Muscle of leg (tissue), 11 donors: ENCODE measurements around the gene TNS4. TPM values are rescaled to one million over a fixed set of nuclear protein-coding genes. Genes with fewer than 3 reads are reported as not detected.
A peak's percentile ranks its signal among the peaks of the same experiment; 100 is the strongest.

ENCODE experiments used
- DNase-seq: peaks from one replicate; pipeline ENCODE4 v3.0.0; 2013
- H3K27ac ChIP-seq: one replicate; pipeline ENCODE4 v1.5.1; 2013; ENCODE audit warnings: mild to moderate bottlenecking, low read length, control low read depth
- H3K27me3 ChIP-seq: one replicate; pipeline ENCODE4 v1.6.1; 2013; ENCODE audit warnings: low read length; ENCODE audit not compliant: control insufficient read depth, insufficient read depth
- H3K36me3 ChIP-seq: one replicate; pipeline ENCODE4 v1.6.1; 2013; ENCODE audit warnings: low read length; ENCODE audit not compliant: control insufficient read depth, insufficient read depth
- H3K4me1 ChIP-seq: one replicate; pipeline ENCODE4 v1.6.1; 2013; ENCODE audit warnings: low read length; ENCODE audit not compliant: control insufficient read depth, insufficient read depth
- H3K4me3 ChIP-seq: one replicate; pipeline ENCODE4 v1.5.1; 2013; ENCODE audit warnings: low read length, control low read depth
- H3K9me3 ChIP-seq: replicated peaks from 2 replicates; pipeline ENCODE4 v1.6.1; 2013; ENCODE audit warnings: low read depth, low read length; ENCODE audit not compliant: control insufficient read depth
- WGBS: methylation state at CpG from one replicate; pipeline ENCODE4 v1.1.5; 2013; ENCODE audit warnings: missing lambda C conversion rate; ENCODE audit not compliant: insufficient coverage; 5-methylcytosine and 5-hydroxymethylcytosine counted together
- polyA plus RNA-seq, 8 donors: library from polyadenylated mRNA; unstranded; fragments of 120-200 nt; gene quantifications; one replicate each; pipeline versions ENCODE4 v1.2.1 to v1.2.3, GENCODE V29; 2013; ENCODE audit warnings: inconsistent platforms in 1 of 8, low replicate concordance in 1 of 8; ENCODE audit not compliant: insufficient read length in 8 of 8, insufficient read depth in 1 of 8
- total RNA-seq: library from RNA; stranded (reverse); fragments of 120-200 nt; gene quantifications from one replicate; pipeline ENCODE4 v1.2.4, GENCODE V29; 2013

Gene TNS4
- total and polyA plus RNA-seq, 9 donors, result 0.05 to 1.6 (median 0.16) TPM; not detected in 4

DNA sequence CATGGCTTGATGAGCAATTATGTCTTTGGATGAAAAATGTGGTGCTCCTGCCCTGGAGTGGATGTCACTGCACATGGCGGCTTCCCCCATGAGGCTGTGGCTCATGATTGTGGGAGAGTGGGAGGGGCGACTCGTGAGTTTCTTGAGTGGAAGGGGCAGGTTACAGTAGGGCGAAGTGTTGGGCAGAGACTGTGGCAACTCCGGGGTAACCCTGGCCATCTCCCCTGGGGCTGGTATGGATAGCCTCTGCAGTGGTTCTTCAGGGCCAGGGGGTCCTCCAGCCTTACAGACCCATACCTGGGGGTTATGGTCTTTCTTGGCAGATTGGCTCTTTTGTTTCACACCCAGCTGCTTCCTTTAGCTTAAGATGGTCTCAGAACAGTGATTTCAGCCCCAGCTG lies 1.3 kb upstream of the TNS4 start:
- Histone ChIP-seq H3K9me3 (peaks cover 4% of the 10 kb centered on the region), H3K27me3 (peaks cover 3% of the 10 kb centered on the region), H3K27ac (no peak overlapping the region), H3K4me3 (no peak overlapping the region), H3K4me1 (peaks cover 16% of the 10 kb centered on the region), H3K36me3 (no peaks in the 10 kb centered on the region)
- 98% methylated on average over 5 of the region's 5 CpGs for WGBS
- DNase-seq, result no peak

DNA sequence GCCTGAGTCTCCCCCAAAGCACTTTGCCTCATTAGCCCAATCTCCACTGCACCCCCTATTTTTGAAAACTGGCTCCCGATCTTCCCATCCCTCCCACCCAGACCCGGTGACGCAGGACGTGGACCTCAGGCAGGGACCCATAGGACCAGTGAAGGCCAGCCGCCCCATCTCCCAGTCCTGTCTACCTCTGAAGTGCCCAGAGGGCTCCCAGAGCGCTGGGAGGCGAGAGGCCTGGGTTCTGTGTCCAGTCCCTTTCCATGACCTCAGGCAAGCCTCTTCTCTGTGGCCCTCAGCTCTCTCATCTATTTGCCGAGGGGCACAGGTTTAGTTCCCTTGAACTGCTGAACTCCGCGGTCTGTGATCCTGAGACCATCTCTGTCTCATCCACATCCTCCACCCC lies 714 bp downstream of the TNS4 start:
- WGBS, result 100% methylated on average over 2 of the region's 10 CpGs
- Histone ChIP-seq H3K4me1 (peaks cover 16% of the 10 kb centered on the region), H3K9me3 (peaks cover 4% of the 10 kb centered on the region), H3K27ac (no peak overlapping the region), H3K4me3 (no peak overlapping the region), H3K36me3 (no peaks in the 10 kb centered on the region), H3K27me3 (no peaks in the 10 kb centered on the region)
- DNase-seq, result no peak

DNA sequence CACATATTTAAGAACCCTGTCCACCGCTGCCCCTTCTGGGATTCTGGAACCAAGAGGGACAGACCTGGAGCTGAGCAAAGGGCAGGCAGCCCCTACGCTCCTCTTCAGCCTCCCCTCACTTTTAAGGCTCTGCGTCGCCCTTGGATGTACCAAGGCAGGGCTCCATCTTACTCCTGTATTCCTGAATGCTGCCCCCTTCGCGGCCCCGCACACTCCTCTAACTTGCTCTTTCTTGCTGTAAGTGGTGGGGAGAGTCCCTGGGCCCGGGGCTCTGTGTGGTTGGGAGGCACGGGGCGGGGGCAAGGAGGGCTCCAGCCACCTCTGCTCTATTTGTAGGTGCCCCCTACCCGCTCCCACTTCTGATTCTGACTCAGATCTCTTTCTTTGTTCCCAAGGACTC lies 1.2 kb downstream of the TNS4 start:
- Histone ChIP-seq H3K27me3 (no peaks in the 10 kb centered on the region), H3K27ac (no peak overlapping the region), H3K9me3 (peaks cover 4% of the 10 kb centered on the region), H3K36me3 (no peaks in the 10 kb centered on the region), H3K4me3 (no peak overlapping the region), H3K4me1 (peaks cover 16% of the 10 kb centered on the region)
- 100% methylated on average over 1 of the region's 11 CpGs for WGBS
- DNase-seq, result no peak

DNA sequence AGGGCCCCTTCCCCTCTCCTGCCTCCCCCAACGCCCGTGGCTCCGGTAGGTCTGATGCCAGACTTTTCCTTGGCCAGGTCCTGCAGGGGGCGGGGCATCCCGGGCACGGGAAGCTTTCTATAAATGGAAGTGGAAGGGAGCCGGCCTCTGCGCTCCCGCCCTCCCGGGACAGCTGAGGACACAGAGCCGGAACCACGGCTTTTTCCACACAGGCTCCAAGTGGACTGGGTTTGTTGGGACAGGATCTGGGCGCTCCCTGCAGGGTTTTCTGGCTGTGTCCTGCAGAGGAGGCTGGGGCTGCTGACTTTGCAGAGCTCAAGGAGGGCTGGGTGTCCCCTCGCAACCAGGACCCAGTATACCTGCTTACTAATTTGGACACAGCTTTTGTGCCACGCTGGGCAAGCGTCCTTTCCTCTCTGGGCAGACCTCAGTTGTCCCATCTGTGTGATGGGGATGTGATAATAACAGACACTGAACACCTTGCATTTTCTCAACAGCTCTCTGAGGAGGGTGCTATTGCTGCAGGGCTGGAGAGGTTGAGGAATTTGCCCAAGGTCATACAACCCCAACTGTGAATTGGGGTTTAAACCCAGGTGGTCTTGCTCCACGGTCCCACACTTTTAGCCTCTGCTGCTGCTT lies 1.8 kb downstream of the TNS4 start:
- Histone ChIP-seq H3K36me3 (no peaks in the 10 kb centered on the region), H3K4me3 (no peak overlapping the region), H3K27me3 (no peaks in the 10 kb centered on the region), H3K4me1 (peaks cover 16% of the 10 kb centered on the region), H3K9me3 (peaks cover 4% of the 10 kb centered on the region), H3K27ac (no peak overlapping the region)
- 14% methylated on average over 7 of the region's 17 CpGs for WGBS
- peak; percentile 79 for DNase-seq

DNA sequence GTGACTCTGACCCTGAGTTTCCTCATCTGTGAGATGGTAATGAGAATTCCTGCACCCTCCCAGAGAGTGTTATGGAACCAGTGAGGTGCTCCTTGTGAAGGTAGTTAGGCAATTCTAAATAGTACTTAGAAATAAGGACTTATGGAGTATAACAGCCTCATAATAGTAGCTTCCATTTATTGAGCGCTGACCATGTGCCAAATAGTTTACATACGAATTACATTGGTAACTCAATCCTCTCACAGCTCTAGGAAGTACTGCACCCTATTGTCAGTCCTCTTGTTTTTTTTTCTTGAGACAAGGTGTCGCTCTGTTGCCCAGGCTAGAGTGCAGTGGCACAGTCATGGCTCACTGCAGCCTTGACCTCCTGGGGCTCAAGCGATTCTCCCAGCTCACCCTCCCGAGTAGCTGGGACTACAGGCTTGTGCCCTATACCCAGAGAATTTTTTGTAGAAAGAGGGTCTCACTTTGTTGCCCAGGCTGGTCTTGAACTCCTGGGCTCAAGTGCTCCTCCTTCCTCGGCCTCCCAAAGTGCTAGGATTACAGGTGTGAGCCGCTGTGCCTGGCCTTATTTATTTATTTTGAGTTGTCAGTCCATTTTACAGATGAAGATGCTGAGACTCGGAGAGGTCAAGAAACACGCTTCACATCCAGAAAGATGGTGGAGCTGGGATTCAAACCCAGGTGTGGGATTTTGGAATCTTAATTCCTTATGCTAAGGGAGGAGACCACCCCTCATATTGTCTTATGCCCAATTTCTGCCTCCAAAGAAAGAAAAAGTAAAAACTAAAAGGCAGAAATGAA lies 2.9 kb downstream of the TNS4 start:
- Histone ChIP-seq H3K27ac (no peak overlapping the region), H3K9me3 (peaks cover 4% of the 10 kb centered on the region)
- 67% methylated on average over 4 of the region's 9 CpGs for WGBS

DNA sequence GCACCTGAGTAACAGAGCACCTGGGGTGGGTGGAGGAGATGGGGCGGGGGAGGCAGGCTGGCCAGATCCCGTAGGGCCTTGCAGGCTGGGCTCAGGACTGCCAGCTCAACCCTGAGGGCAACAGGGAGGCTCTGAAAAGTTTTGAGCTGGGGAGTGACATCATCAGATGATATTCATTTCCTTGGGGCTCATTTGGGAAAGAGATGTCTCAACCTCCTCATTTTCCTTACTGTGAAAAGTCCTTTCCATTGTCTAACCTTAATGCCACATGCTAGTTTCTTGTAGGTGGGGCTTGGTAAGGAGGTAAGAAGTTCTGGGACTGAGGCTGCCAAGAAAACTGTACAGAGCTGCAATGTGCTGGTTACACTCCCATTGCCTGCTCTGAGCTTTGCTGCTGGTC lies 3.7 kb downstream of the TNS4 start:
- Histone ChIP-seq H3K4me1 (peaks cover 16% of the 10 kb centered on the region), H3K4me3 (no peak overlapping the region), H3K27me3 (no peaks in the 10 kb centered on the region), H3K9me3 (no peaks in the 10 kb centered on the region), H3K27ac (no peak overlapping the region), H3K36me3 (no peaks in the 10 kb centered on the region)
- WGBS, result 71% methylated on average over 2 of the region's 2 CpGs
- no peak for DNase-seq

More for the DNA sequence above, 2.9 kb downstream of the TNS4 start:
- Histone ChIP-seq H3K27me3 (no peaks in the 10 kb centered on the region), H3K36me3 (no peaks in the 10 kb centered on the region), H3K4me1 (peaks cover 16% of the 10 kb centered on the region), H3K4me3 (no peak overlapping the region)
- no peak for DNase-seq

DNA sequence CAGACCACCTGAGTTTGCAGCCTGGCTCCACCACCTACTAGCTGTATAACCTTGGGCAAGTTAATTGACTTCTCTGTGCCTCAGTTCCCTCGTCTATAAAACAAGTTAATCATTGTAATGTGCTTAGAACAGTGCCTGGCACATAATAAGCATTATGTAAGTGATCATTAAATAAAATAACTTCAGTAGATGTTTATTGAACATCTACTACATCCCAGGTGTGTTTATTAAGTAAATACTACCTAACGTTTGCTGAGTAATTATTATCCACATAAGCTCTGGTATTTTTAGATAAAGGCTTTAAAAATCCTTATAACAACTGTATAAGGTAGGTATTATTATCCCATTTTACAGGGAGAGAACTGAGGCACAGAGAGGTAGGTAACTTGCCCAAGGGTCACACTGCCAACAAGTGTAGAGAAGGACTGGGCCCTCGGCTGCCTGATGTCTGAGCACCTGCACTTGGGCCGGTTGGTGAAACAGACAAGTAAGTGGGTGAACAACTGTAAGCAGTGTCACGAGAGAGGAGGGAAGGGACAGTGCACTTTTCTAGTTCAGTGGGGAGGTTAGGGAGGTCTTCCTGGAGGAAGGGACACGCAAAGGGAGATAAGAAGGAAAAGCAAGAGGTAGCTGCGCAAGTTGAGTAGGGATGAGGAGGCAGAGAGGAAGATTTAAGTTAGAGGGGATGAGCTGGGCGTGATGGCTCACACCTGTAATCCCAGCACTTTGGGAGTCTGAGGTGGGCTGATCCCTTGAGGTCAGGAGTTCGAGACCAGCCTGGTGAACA lies 4.6 kb downstream of the TNS4 start:
- no peaks in the 10 kb centered on the region for H3K27me3 ChIP-seq
- H3K4me1 ChIP-seq, result peaks cover 16% of the 10 kb centered on the region
- no peaks in the 10 kb centered on the region for H3K9me3 ChIP-seq
- no peak overlapping the region for H3K27ac ChIP-seq
- no peaks in the 10 kb centered on the region for H3K36me3 ChIP-seq
- no peak for DNase-seq
- H3K4me3 ChIP-seq, result no peak overlapping the region
- WGBS, result 89% methylated on average over 4 of the region's 9 CpGs

DNA sequence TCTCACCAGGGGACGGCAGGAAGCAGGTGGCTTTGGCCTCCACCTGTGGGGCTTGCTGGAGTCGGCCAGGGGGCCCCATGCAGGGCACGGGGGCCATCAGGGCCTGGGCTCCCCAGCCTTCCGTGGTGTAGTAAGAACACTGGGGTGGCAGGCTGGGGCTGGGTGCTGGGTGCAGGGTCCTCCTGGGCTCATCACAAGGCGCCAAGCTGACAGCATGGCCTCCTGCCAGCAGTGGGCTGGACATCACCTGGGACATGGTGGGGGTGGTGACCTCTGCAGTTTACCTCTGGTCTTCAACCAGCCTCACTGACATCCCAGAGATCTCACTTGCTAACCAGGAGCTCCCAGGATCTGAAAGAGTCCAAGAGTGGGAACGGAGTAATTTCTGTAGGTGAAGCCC lies 5.3 kb downstream of the TNS4 start:
- no peak overlapping the region for H3K4me3 ChIP-seq
- H3K9me3 ChIP-seq, result no peaks in the 10 kb centered on the region
- no peak overlapping the region for H3K27ac ChIP-seq
- peaks cover 16% of the 10 kb centered on the region for H3K4me1 ChIP-seq
- no peaks in the 10 kb centered on the region for H3K36me3 ChIP-seq
- no peaks in the 10 kb centered on the region for H3K27me3 ChIP-seq
- DNase-seq, result no peak
- 58% methylated on average over 5 of the region's 6 CpGs for WGBS

DNA sequence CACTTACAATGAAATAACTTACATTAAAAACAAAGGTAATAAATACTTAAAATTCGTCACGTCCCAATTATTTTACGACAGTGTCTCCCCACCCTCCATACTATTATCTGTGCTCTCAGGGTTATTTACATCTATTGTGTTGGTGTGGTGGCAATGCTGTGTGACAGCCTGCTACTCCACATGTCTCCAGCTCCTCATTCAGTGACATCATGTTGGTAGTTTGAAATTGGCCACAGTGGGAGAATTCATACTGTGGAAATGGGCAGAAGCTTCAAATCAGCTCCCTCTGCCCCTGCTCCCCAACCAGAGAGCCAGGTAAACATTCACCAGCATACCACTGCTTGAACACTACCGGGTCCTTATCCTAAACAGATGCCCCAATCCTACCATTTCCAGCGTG lies 6.3 kb downstream of the TNS4 start:
- no peak overlapping the region for H3K4me3 ChIP-seq
- no peak for DNase-seq
- H3K27me3 ChIP-seq, result no peaks in the 10 kb centered on the region
- no peaks in the 10 kb centered on the region for H3K36me3 ChIP-seq
- no CpG with 5 or more reads among the region's 5 CpGs for WGBS
- no peaks in the 10 kb centered on the region for H3K9me3 ChIP-seq
- no peak overlapping the region for H3K27ac ChIP-seq
- H3K4me1 ChIP-seq, result peaks cover 18% of the 10 kb centered on the region

DNA sequence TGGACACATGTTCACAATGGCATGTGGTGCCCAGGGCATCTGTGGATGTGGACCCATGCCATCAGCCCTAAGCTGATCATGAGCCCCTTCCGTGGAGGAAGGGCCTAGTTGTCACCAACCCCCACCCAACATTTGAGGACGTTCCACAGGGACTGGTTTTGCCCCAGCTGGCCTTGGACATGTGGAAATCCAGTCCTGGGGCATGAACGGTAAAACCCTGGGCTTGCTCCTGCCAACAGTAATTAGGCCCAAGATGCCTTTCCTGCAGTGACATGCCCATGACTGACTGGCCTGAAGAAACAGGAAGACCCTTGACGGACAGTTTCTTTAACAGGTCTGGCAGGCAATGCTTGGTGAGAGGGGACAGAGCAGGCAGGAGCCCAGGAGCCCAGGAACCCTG lies 7.7 kb downstream of the TNS4 start:
- no peak overlapping the region for H3K27ac ChIP-seq
- DNase-seq, result no peak
- H3K4me3 ChIP-seq, result no peak overlapping the region
- H3K36me3 ChIP-seq, result no peaks in the 10 kb centered on the region
- H3K4me1 ChIP-seq, result peaks cover 8% of the 10 kb centered on the region
- H3K27me3 ChIP-seq, result no peaks in the 10 kb centered on the region
- WGBS, result 65% methylated on average over 4 of the region's 4 CpGs
- H3K9me3 ChIP-seq, result no peaks in the 10 kb centered on the region
